Fibroblast of the aortic adventitia (primary cell): ENCODE results near the gene RUNX1. TPM values are rescaled to one million over a fixed set of nuclear protein-coding genes. Genes with fewer than 3 reads are reported as not detected.

ENCODE experiments used
- DNase-seq: peaks from one replicate; pipeline ENCODE4 v3.0.0-alpha.2; 2010; ENCODE audit warnings: low read depth
- H3K4me3 ChIP-seq: 2 replicates; pipeline ENCODE4 v1.5.1; 2011; ENCODE audit warnings: low read depth, mild to moderate bottlenecking, control low read depth, low read length, moderate library complexity
- total RNA-seq: library from RNA; depleted of rRNA; stranded (reverse); fragments of >200 nt; gene quantifications from 2 replicates; pipeline ENCODE4 v1.2.3, GENCODE V29; 2012; ENCODE audit warnings: low replicate concordance
- TF ChIP-seq, protein P1 (sequence below): IDR thresholded peaks from 2 replicates; pipeline ENCODE4 v1.5.1; 2011; ENCODE audit warnings: mild to moderate bottlenecking, low read length, control low read depth, inconsistent platforms; ENCODE audit not compliant: insufficient read depth

Gene RUNX1
- total RNA-seq, 1 donor, result 28.0 TPM

DNA sequence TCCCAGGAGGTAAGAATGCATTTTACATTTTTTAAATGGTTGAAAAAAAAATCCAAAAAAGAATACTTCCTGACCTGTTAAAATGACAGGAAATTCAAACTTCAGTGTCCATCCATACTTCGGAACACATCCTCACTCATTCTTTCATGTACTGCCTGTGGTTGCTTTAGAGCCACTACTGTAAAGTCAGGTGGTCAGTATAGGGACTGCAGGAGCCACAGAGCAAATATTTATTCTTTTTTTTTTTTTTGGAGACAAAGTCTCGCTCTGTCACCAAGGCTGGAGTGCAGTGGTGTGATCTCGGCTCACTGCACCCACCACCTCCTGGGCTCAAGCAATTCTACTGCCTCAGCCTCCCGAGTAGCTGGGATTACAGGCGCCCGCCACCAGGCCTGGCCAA, 255.6 kb downstream of the RUNX1 start:
- no peak overlapping the region for H3K4me3 ChIP-seq
- TF ChIP-seq, protein P1, sequence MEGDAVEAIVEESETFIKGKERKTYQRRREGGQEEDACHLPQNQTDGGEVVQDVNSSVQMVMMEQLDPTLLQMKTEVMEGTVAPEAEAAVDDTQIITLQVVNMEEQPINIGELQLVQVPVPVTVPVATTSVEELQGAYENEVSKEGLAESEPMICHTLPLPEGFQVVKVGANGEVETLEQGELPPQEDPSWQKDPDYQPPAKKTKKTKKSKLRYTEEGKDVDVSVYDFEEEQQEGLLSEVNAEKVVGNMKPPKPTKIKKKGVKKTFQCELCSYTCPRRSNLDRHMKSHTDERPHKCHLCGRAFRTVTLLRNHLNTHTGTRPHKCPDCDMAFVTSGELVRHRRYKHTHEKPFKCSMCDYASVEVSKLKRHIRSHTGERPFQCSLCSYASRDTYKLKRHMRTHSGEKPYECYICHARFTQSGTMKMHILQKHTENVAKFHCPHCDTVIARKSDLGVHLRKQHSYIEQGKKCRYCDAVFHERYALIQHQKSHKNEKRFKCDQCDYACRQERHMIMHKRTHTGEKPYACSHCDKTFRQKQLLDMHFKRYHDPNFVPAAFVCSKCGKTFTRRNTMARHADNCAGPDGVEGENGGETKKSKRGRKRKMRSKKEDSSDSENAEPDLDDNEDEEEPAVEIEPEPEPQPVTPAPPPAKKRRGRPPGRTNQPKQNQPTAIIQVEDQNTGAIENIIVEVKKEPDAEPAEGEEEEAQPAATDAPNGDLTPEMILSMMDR, result peak; percentile 13
- DNase-seq, result no peak

DNA sequence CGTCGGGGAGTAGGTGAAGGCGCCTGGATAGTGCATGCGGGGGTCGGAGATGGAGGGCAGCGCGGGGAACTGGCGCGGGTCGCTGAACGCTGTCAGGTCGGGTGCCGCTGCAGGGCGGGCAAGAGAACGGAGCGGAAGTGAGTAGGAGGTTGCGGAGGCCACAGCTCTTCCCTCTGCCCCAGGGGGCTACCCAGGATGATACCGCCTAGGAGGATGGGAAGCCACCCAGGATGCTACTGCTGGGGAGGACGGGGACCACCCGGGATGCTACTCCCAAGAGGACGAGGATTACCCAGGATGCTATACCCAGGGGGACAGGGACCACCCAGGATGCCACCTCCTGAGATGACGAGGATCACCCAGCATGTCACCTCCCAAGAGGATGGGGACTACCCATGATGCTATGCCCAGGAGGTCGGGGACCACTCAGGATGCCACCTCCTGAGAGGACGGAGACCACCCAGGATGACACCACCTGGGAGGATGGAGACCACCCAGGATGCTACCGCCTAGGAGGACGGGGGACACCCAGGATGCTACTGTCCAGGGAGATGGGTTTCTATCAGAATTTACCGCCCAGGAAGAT, 256.5 kb downstream of the RUNX1 start:
- H3K4me3 ChIP-seq, result no peak overlapping the region
- TF ChIP-seq, protein P1, result no peak
- DNase-seq, result no peak

DNA sequence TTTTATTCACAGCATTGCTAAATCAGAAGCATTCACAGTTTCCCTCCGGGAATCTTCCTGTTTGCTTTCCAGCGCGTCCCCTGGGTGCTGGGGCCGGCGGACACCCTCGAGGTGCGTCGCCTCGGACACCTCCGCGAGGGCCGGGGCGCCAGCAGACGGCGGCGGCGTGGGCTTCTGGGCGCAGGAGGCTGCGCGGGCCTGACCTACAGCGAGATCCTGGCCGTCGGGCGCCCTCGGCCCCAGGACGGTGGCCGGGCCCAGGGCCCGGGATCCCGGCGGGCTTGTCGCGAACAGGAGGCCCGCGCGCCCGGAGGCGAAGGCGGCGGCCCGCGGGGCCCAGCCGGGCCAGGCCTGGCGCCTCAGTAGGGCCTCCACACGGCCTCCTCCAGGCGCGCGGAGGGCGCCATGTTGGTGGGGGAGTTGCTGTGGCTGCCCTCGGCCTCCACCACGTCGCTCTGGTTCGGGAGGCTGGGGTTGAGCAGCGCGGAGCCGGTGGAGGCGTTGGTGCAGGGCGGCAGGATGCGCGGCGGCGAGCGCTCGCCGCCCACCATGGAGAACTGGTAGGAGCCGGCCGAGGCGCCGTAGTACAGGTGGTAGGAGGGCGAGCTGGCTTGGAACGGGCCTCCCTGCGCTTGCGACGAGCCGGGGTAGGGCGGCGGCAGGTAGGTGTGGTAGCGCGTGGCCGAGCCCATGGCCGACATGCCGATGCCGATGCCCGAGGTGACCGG, 257.2 kb downstream of the RUNX1 start:
- DNase-seq, result no peak
- no peak overlapping the region for H3K4me3 ChIP-seq
- TF ChIP-seq, protein P1, result no peak

DNA sequence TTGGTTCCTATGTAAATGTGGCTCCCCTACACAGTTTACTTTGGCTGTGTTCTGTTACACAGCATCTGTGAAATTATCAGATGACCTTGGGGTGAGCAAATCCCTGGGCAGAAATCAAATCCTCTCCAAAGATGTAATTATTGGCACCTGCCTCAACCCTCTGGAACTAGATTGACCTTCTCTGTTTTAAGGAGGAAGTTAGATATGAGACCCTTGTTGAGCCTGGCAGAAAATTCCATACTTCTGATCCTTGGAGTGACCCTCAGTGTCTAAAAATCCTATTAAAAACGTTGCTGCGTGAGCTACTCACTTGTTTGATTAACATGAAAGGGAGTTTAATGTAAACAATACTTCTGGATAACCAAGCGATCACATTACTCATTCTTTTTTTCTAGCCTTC, 258.3 kb downstream of the RUNX1 start:
- no peak overlapping the region for H3K4me3 ChIP-seq
- no peak for DNase-seq
- TF ChIP-seq, protein P1, result no peak

DNA sequence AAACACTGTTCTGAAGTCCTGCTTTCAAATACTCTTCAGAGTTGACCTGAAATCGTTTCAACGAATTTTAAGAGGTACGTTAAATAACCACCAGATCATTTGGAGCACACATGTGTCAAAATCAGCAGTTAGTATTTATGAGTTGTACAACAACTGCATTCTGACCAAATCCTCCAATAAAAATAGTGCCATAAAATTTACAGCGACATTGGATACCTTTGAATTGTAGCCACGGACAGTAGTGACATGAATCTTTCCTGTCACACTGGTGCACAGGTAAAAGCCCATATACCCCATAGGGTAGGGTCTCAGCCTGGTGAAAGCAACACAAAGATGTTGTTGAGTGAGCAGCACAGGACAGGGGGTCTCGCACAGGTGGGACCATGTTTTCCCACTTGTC, 258.8 kb downstream of the RUNX1 start:
- TF ChIP-seq, protein P1, result no peak
- no peak for DNase-seq
- no peak overlapping the region for H3K4me3 ChIP-seq

DNA sequence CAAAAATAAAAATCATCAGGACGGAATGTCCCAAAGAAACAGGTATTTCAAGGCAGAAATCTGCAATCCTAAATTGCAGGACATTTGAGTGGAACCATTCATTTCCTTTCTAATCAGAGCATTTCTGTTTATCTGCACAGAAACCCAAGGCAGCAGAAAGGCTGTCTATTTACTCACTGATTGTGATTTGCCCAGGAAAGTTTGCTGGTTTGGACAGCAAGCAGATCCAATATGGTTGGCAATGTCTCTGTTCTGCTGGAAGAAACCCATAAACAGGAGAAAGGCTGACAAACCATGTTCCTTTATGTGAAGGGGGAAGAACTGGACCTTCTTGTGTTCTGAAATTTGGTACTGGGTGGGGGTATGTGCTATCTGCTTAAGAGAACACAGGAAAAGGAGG, 260.2 kb downstream of the RUNX1 start:
- TF ChIP-seq, protein P1, result no peak
- no peak for DNase-seq
- H3K4me3 ChIP-seq, result no peak overlapping the region

DNA sequence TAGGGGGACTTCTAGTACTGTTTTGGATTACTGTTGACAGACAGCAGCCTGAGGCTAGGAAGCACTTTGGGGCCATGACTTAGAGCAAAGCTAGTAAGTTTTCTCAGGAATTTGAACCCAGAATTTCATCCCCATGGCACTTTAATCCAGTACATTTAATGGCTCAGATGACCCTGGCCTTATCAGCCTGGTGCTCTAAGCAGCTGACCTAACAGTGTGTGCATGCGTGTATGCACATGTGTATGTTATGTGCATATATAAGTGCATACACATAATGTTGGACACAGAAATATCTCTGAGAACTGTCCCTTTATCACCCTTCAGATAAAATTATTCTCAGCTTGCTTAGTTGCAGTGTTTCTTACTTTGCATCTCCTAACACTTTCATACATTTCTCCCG, 265.3 kb downstream of the RUNX1 start:
- no peak overlapping the region for H3K4me3 ChIP-seq
- TF ChIP-seq, protein P1, result no peak
- DNase-seq, result no peak
